B cell (primary cell): ENCODE data around the gene BHMT2. TPM values are rescaled to one million over a fixed set of nuclear protein-coding genes. Genes with fewer than 3 reads are reported as not detected.

ENCODE experiments used
- ATAC-seq: fragments of 200-7000 bp; cut with Tn5 transposase; one replicate; pipeline ENCODE4 v1.10.0; 2021; ENCODE audit warnings: low read depth, mild to moderate bottlenecking, moderate number of reproducible peaks, moderate library complexity
- CTCF ChIA-PET: fragments of 350-600 bp; sonication (Branson Sonifier 250); formaldehyde crosslinking; loops from one replicate; lab custom pipeline; 2021; ENCODE audit warnings: antibody characterized with exemption, inconsistent platforms; lab: Charles Lee
- POLR2A ChIA-PET: fragments of 350-600 bp; sonication (Branson Sonifier 250); formaldehyde crosslinking; loops from one replicate; lab custom pipeline; 2021; ENCODE audit warnings: antibody characterized with exemption; lab: Charles Lee
- DNase-seq: peaks from one replicate; pipeline ENCODE4 v3.0.0; 2013
- H2AFZ ChIP-seq: 2 replicates; pipeline ENCODE4 v1.6.1; 2012; ENCODE audit warnings: mild to moderate bottlenecking, low read depth, low read length; ENCODE audit not compliant: insufficient read depth, poor library complexity, severe bottlenecking
- H3K27ac ChIP-seq, 2 donors: 1 replicate in 1 of 2; 2 replicates in 1 of 2; pipeline ENCODE4 v1.5.1; 2012 to 2013; ENCODE audit warnings: low read length in 2 of 2, mild to moderate bottlenecking in 2 of 2, moderate library complexity in 1 of 2
- H3K27me3 ChIP-seq, 4 experiments: fragments of 200-600 bp in 1 of 4; sonication (generic) in 1 of 4; replicated peaks in 1 of 4; 1 replicate in 2 of 4; 2 replicates in 2 of 4; pipeline versions ENCODE4 v1.6.1 to v1.7.0; 2013 to 2016; ENCODE audit warnings: low read length in 3 of 4, mild to moderate bottlenecking in 2 of 4, mixed read lengths in 1 of 4, moderate library complexity in 1 of 4; ENCODE audit not compliant: insufficient read depth in 4 of 4, control insufficient read depth in 3 of 4; ENCODE audit errors: control extremely low read depth in 1 of 4
- H3K36me3 ChIP-seq, 2 experiments: replicated peaks in 1 of 2; 1 replicate in 1 of 2; 2 replicates in 1 of 2; pipeline versions ENCODE4 v1.6.1 to v1.7.1; 2013; ENCODE audit warnings: low read length in 1 of 2; ENCODE audit not compliant: insufficient read depth in 2 of 2, control insufficient read depth in 1 of 2; ENCODE audit errors: control extremely low read depth in 1 of 2, extremely low read depth in 1 of 2
- H3K4me1 ChIP-seq, 2 donors: fragments of 200-600 bp in 1 of 2; sonication (generic) in 1 of 2; 1 replicate in 1 of 2; 2 replicates in 1 of 2; pipeline versions ENCODE4 v1.5.1 to v1.6.1; 2013 to 2017; ENCODE audit warnings: low read length in 2 of 2; ENCODE audit not compliant: control insufficient read depth in 2 of 2, insufficient read depth in 2 of 2
- H3K4me2 ChIP-seq: replicated peaks from 2 replicates; pipeline ENCODE3; 2012; ENCODE audit warnings: mild to moderate bottlenecking, low read depth, low read length; ENCODE audit not compliant: poor library complexity, severe bottlenecking
- H3K4me3 ChIP-seq, 5 experiments: fragments of 200-600 bp in 1 of 5; sonication (generic) in 1 of 5; 1 replicate in 3 of 5; 2 replicates in 2 of 5; pipeline versions ENCODE4 v1.5.1 to v1.7.0; 2011 to 2016; ENCODE audit warnings: low read length in 4 of 5, mild to moderate bottlenecking in 4 of 5, low read depth in 2 of 5, control low read depth in 1 of 5, moderate library complexity in 1 of 5; ENCODE audit not compliant: insufficient read depth in 1 of 5; ENCODE audit errors: control extremely low read depth in 1 of 5, extremely low read depth in 1 of 5
- H3K79me2 ChIP-seq: fragments of 200-600 bp; sonication (generic); one replicate; pipeline ENCODE4 v1.6.0; 2016; ENCODE audit warnings: low read length; ENCODE audit not compliant: control insufficient read depth, insufficient read depth
- H3K9ac ChIP-seq: fragments of 200-600 bp; sonication (generic); 2 replicates; pipeline ENCODE4 v1.6.1; 2017; ENCODE audit warnings: mild to moderate bottlenecking, low read length, moderate library complexity
- H3K9me3 ChIP-seq, 3 donors: one replicate each; pipeline versions ENCODE4 v1.6.1 to v1.7.1; 2013; ENCODE audit warnings: low read length in 2 of 3; ENCODE audit not compliant: control insufficient read depth in 2 of 3, insufficient read depth in 1 of 3; ENCODE audit errors: control extremely low read depth in 1 of 3
- H4K20me1 ChIP-seq: 2 replicates; pipeline ENCODE4 v1.6.0; 2012; ENCODE audit warnings: mild to moderate bottlenecking, low read length; ENCODE audit not compliant: insufficient read depth, control insufficient read depth, poor library complexity, severe bottlenecking
- H3K27ac Mint-ChIP-seq: one replicate; pipeline ENCODE4 v1.8.0; 2021; ENCODE audit warnings: mixed read lengths
- H3K27me3 Mint-ChIP-seq: one replicate; pipeline ENCODE4 v1.8.0; 2021; ENCODE audit warnings: mixed read lengths
- H3K4me1 Mint-ChIP-seq: one replicate; pipeline ENCODE4 v1.8.0; 2021; ENCODE audit warnings: mixed read lengths
- H3K4me3 Mint-ChIP-seq: one replicate; pipeline ENCODE4 v1.8.0; 2021; ENCODE audit warnings: mixed read lengths
- H3K9me3 Mint-ChIP-seq: one replicate; pipeline ENCODE4 v1.8.0; 2022; ENCODE audit warnings: mixed read lengths; ENCODE audit not compliant: insufficient read depth
- CTCF ChIP-seq: fragments of 200-600 bp; IDR thresholded peaks from one replicate; pipeline ENCODE4 v1.8.0; 2022; ENCODE audit warnings: antibody characterized with exemption, mild to moderate bottlenecking
- EZH2 ChIP-seq: IDR thresholded peaks from 2 replicates; pipeline ENCODE4 v1.6.1; 2012; ENCODE audit warnings: borderline replicate concordance, low read depth, mild to moderate bottlenecking, moderate library complexity, low read length; ENCODE audit not compliant: insufficient read depth, poor library complexity, severe bottlenecking
- WGBS: methylation state at CpG from one replicate; pipeline ENCODE4 v1.1.5; 2013; ENCODE audit warnings: missing lambda C conversion rate; ENCODE audit not compliant: insufficient coverage; 5-methylcytosine and 5-hydroxymethylcytosine counted together
- intact Hi-C: fragments of 100-400 bp; cut with micrococcal nuclease; formaldehyde crosslinking; loops from one replicate; pipeline ENCODE4 v1.10.0; 2022
- polyA plus RNA-seq: library from polyadenylated mRNA; depleted of rRNA; stranded (reverse); fragments of >200 nt; gene quantifications from 2 replicates; pipeline ENCODE4 v1.2.3, GENCODE V29; 2012
- total RNA-seq, 2 donors: library from RNA; stranded (reverse); fragments of 120-200 nt in 1 of 2; gene quantifications; 1 replicate in 1 of 2; 2 replicates in 1 of 2; pipeline versions ENCODE4 v1.2.3 to v1.2.4, GENCODE V29; 2013 to 2022

Gene BHMT2
- total and polyA plus RNA-seq, 2 donors (not counting 1 experiment from before 2014, with no cell fraction given): not detected

- ATAC-seq: no peak
- Mint-ChIP-seq H3K9me3 (no peaks in the 10 kb centered on the region), H3K27ac (no peak overlapping the region), H3K4me3 (no peak overlapping the region), H3K27me3 (peaks cover 11% of the 10 kb centered on the region), H3K4me1 (no peaks in the 10 kb centered on the region)
- Histone ChIP-seq H3K27ac (no peak overlapping the region), H3K4me2 (no peak overlapping the region), H3K9ac (no peak overlapping the region), H3K27me3 (peaks cover 0 to 4% (median 0%) of the 10 kb centered on the region in 4 experiments), H3K9me3 (peaks cover 0 to 5% (median 3%) of the 10 kb centered on the region in 3 donors), H4K20me1 (no peaks in the 10 kb centered on the region), H3K4me1 (no peaks in the 10 kb centered on the region), H2AFZ (no peak overlapping the region), H3K79me2 (no peaks in the 10 kb centered on the region), H3K36me3 (no peaks in the 10 kb centered on the region), H3K4me3 (no peak overlapping the region)
- intact Hi-C loops: no loop called here
- WGBS: 94% methylated on average over 9 of the region's 10 CpGs
- no peak for DNase-seq
- TF ChIP-seq CTCF: no peak
- CTCF ChIA-PET: no interaction called here
- POLR2A ChIA-PET: no interaction called here
Measured at GRCh38 chr5:79032031-79032695, 37.4 kb upstream of the BHMT2 start.

GRCh38 chr5:79032782-79033181 is 36.8 kb upstream of the BHMT2 start:
- Mint-ChIP-seq H3K4me1 (no peaks in the 10 kb centered on the region), H3K4me3 (no peak overlapping the region), H3K27me3 (peaks cover 7% of the 10 kb centered on the region), H3K27ac (no peak overlapping the region), H3K9me3 (no peaks in the 10 kb centered on the region)
- no peak overlapping the region for H2AFZ ChIP-seq
- no peak overlapping the region for H3K4me3 ChIP-seq
- H3K27me3 ChIP-seq: no peaks in the 10 kb centered on the region
- ATAC-seq (no peak), DNase-seq (no peak)
- peaks cover 0 to 7% (median 3%) of the 10 kb centered on the region in 3 donors for H3K9me3 ChIP-seq
- no peak overlapping the region for H3K4me2 ChIP-seq
- no peak overlapping the region for H3K27ac ChIP-seq
- H3K36me3 ChIP-seq: no peaks in the 10 kb centered on the region
- no peak overlapping the region for H3K9ac ChIP-seq
- WGBS: 80% methylated on average over 2 of the region's 5 CpGs
- H4K20me1 ChIP-seq: no peaks in the 10 kb centered on the region
- CTCF ChIA-PET: interaction anchor here (1.5 kb wide), 1 partner anchor 7 kb away, joined by 3 read pairs; no protein-coding TSS in a partner anchor
- intact Hi-C loops: no loop called here
- no peaks in the 10 kb centered on the region for H3K79me2 ChIP-seq
- no peak for TF ChIP-seq EZH2
- TF ChIP-seq CTCF: no peak
- no peaks in the 10 kb centered on the region for H3K4me1 ChIP-seq
- POLR2A ChIA-PET: no interaction called here
